NB4 (cell line): Measurements from ENCODE around the gene PPP1CB.

Experiments used
- DNase-seq: peaks from one replicate; pipeline ENCODE4 v3.0.0; 2010; ENCODE audit warnings: low read depth
- H3K4me3 ChIP-seq: one replicate; pipeline ENCODE4 v1.5.1; 2011; ENCODE audit warnings: mild to moderate bottlenecking, low read depth, low read length, moderate library complexity
- MYC ChIP-seq: IDR thresholded peaks from 2 replicates; pipeline ENCODE4 v1.6.1; 2011; ENCODE audit warnings: low read depth, low read length
- POLR2A ChIP-seq: IDR thresholded peaks from 2 replicates; pipeline ENCODE4 v1.6.1; 2011; ENCODE audit warnings: mild to moderate bottlenecking; ENCODE audit not compliant: insufficient read length; ENCODE audit errors: extremely low read depth
- TF ChIP-seq, protein P1 (sequence below): IDR thresholded peaks from 2 replicates; pipeline ENCODE4 v1.6.1; 2011; ENCODE audit warnings: low read depth, low read length
- TF ChIP-seq, protein P2 (sequence below): IDR thresholded peaks from one replicate; pipeline ENCODE4 v1.5.1; 2012; ENCODE audit warnings: low read depth, low read length

Gene PPP1CB

DNA sequence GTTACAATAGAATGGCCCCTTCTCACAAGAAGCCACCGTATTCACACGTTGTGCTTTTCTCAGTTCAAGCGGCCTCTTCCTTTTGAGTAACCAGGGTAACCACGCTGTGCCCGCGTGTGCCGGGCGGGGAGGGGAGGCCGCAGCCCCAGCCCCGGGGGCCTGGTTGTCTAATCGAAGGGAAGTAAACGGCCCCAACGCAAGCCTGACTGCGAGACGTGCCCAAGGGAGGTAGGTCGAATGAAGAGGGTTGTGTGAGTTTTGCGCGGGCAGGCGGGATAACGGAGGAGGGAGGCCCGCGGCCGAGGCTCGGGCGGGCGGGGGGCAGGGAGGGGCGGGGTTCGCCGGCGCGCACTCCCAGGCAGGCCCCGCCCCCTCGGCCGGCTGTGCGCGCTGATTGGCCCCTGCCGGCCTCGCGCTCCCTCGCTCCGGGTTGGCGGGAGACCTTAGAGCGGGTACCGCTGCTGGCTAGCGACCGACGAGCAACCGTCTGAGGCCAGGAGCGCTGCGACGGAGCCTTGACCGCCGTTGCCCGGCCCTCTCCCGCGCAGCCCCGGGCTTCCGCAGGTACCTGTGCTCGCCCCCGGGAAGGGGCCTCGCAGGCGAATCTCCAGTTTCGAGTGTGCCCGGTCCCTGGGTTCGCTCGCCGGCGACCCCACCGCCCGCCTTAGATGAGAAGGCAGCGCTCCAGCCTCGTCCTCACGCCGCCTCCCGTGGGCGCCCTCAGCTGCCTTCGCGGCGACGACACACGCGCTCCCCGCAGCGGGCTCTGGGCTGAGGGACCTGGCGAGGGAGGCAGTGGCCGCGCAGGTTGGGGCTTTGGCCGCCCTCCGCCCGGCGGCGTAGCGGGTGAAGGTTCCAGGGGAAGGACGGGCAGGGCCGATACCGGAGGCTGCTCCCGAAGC, 59.0 kb downstream of the PPP1CB start, which contains the start of gene SPDYA:
SPDYA (plus strand) TSS at position 451 of the 902 bp plus-strand sequence. CDS start 5,181 bp downstream, outside the sequence.
- H3K4me3 ChIP-seq: no peak within 1 kb of the TSS
- DNase-seq: peak; percentile 76
- TF ChIP-seq, protein P1, sequence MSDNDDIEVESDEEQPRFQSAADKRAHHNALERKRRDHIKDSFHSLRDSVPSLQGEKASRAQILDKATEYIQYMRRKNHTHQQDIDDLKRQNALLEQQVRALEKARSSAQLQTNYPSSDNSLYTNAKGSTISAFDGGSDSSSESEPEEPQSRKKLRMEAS: no peak
- TF ChIP-seq, protein P2, sequence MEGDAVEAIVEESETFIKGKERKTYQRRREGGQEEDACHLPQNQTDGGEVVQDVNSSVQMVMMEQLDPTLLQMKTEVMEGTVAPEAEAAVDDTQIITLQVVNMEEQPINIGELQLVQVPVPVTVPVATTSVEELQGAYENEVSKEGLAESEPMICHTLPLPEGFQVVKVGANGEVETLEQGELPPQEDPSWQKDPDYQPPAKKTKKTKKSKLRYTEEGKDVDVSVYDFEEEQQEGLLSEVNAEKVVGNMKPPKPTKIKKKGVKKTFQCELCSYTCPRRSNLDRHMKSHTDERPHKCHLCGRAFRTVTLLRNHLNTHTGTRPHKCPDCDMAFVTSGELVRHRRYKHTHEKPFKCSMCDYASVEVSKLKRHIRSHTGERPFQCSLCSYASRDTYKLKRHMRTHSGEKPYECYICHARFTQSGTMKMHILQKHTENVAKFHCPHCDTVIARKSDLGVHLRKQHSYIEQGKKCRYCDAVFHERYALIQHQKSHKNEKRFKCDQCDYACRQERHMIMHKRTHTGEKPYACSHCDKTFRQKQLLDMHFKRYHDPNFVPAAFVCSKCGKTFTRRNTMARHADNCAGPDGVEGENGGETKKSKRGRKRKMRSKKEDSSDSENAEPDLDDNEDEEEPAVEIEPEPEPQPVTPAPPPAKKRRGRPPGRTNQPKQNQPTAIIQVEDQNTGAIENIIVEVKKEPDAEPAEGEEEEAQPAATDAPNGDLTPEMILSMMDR: no peak

DNA sequence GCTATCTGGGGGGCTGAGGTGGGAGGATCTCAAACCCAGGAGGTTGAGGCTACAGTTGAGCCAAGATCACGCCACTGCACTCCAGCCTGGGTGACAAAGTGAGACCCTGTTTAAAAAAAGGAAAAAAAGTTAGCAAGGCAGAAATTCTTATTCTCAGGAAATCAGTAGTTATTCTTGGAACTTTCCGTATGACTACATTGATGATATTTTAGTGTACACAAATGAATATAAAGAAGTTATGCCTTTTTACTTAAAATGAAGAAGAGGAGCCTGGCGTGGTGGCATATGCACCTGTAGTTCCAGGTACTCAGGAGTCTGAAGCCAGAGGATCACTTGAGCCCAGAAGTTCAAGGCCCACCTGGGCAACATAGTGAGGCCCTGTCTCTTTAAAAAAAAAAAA, 66.4 kb downstream of the PPP1CB start:
- TF ChIP-seq, protein P2: no peak
- TF ChIP-seq MYC: no peak
- no peak overlapping the region for H3K4me3 ChIP-seq
- no peak for DNase-seq

DNA sequence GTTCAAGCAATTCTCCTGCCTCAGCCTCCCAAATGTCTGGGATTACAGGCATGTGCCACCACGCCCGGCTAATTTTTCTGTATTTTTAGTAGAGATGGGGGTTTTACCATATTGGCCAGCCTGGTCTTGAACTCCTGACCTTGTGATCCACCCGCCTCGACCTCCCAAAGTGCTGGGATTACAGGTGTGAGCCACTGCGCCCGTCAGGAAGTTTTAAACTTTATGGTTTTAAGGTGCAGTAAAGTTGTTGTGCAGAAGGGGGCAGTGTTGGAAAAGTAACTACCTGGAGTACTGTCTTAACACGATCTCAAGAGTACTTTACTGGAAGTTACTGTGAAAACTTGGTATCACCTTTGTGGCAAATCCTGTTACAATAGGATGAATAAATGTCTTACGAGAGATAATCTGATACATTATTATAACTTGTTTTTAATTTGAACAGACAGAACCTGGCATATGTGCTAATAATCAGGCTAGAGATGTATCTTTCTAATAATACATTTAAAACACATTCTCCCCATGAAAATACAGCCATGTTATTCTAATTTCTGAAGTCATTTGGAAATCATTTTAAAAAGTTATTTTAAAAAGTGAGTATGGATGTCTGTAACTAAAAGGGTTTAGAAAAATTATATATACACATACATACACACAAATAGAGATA, 69.8 kb downstream of the PPP1CB start:
- TF ChIP-seq, protein P1: no peak; the same call in 1 of the 2 replicates
- TF ChIP-seq, protein P2: peak; percentile 43
- peak; percentile 79 for DNase-seq
- H3K4me3 ChIP-seq: no peak overlapping the region

DNA sequence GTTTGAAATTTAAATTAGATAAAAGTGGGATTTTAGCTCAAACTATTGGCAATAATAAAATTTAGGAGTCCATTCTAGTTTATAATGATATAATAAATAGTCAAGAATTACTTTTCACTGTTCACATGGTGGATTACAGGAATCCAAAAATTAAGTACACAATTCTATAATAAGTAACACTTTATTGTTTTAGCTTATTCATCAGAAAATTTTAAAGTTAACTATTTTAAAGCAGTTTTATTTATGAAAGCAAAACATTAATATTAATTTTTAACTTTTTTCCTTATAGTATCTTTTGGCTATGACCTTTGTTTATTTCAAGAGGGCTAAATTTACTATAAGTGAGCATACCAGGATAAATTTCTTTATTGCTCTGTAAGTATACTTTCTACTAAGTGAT, 70.4 kb downstream of the PPP1CB start:
- no peak for DNase-seq
- no peak overlapping the region for H3K4me3 ChIP-seq
- no peak for TF ChIP-seq MYC
- TF ChIP-seq, protein P1: no peak
- TF ChIP-seq POLR2A: no peak
- TF ChIP-seq, protein P2: no peak

DNA sequence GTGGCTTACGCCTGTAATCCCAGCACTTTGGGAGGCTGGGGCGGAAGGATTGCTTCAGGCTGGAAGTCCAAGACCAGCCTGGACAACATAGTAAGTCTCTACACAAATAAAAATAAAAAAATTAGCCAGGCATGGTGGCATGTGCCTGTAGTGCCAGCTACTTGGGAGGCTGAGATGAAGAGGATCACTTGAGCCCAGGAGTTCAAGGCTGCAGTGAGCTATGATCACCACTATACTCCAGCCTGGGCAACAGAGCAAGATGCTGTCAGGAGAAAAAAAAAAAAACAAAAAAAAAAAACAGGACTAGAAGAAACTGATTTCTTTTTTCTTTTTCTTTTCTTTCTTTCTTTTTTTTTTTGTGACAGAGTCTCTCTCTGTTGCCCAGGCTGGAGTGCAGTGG, 72.6 kb downstream of the PPP1CB start:
- no peak for DNase-seq
- H3K4me3 ChIP-seq: no peak overlapping the region
- TF ChIP-seq, protein P2: no peak
- TF ChIP-seq MYC: no peak
- TF ChIP-seq POLR2A: no peak
- TF ChIP-seq, protein P1: no peak
